Ovary (tissue), 3 donors: Measurements from ENCODE around the gene TBCD.

Source experiments
- CTCF ChIP-seq, 3 donors: fragments of 450-650 bp in 2 of 3; fragments of 200-600 bp in 1 of 3; IDR thresholded peaks; one replicate each; pipeline versions ENCODE4 v1.5.1 to v1.8.0; 2016 to 2022; ENCODE audit warnings: antibody characterized with exemption in 3 of 3, mild to moderate bottlenecking in 1 of 3
- EP300 ChIP-seq: sonication (generic); formaldehyde crosslinking; IDR thresholded peaks from one replicate; pipeline ENCODE4 v1.6.1; 2017; ENCODE audit warnings: antibody characterized with exemption
- POLR2A ChIP-seq: fragments of 450-650 bp; IDR thresholded peaks from one replicate; pipeline ENCODE4 v1.6.1; 2017; ENCODE audit warnings: antibody characterized with exemption, mild to moderate bottlenecking, moderate library complexity
- donor health status: DM: no; HTN: no; CAD: no.

- TF ChIP-seq POLR2A (no peak), CTCF (IDR thresholded peaks at IDR 0.05) (no peak), EP300 (no peak)
Observed at GRCh38 chr17:82840431-82840831, 88.6 kb downstream of the TBCD start.
